Suppressor macrophage (primary cell): ENCODE data around the gene LSS.
"Not testable (repeated sequence)": the region's sequence is repeated elsewhere in the genome, so short reads cannot be mapped to it uniquely, and the experiment has no call there.

ENCODE experiments used
- DNase-seq, 4 experiments: peaks; one replicate each; pipeline ENCODE4 v3.0.0-alpha.2; 2020 to 2022

LSS gene

GRCh38 chr21:46185716-46186115 is 42.9 kb downstream of the LSS start:
- no peak for DNase-seq

DNA sequence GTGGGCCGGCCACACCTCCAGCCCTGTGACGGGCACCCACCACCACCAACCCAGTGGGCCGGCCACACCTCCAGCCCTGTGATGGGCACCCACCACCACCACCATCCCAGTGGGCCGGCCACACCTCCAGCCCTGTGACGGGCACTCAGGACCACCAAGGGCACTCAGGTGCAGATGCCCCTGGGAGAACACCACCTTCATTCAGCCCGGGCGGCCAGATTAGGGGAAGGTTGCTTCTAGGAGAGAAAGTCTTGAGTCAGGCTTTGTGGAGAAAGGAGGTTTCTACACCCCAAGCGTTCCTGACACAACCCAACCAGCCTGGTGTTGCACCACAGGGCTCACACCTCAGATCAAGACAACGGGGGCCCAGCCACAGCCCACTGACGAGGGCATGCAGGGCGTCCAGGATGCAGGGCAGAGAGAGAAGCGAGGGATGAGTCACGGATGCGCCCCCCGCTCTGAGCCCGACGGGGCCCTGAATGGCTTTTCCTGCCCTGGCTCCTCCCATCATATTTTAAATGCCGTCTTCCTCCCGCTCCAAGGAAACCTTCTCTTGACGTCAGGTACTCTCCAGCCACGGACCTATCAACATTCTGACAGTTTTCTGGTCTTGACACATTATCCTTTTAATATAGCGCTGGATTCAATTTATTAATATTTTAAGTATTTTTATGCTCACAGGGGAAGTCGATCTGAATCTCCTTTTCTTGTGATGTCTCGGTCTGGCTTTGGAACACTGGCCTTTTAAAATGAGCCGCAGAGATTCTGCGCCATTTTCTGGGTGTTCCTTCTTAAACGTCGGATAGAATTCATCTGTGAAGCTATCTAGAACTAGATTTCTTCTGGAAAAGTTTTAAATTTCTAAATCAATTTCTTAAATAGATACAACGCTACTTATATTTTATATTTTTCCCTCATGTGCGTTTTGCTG is 43.7 kb downstream of the LSS start:
- DNase-seq, result peak; percentile 53 to 76 (median 71)

- DNase-seq, result peak; percentile 41 to 70 (median 63)
Observed at GRCh38 chr21:46183910-46184624, 44.5 kb downstream of the LSS start, which contains the start of gene SPATC1L. Gene SPATC1L, minus strand, starts transcription at chr21:46184459. Its CDS starts 1,643 bp downstream, at chr21:46182816.

DNA sequence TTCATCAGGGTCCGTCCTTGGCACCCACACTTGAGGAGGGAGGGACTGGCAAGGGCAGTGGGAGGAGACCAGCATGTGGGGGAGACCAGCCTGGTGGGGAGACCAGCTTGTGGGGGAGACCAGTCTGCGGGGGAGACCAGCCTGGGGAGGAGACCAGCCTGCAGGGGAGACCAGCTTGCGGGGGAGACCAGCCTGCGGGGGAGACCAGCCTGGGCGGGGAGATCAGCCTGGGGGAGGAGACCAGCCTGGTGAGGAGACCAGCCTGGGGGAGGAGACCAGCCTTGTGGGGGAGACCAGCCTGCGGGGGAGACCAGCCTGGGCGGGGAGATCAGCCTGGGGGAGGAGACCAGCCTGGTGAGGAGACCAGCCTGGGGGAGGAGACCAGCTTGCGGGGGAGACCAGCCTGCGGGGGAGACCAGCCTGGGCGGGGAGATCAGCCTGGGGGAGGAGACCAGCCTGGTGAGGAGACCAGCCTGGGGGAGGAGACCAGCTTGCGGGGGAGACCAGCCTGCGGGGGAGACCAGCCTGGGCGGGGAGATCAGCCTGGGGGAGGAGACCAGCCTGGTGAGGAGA is 45.2 kb downstream of the LSS start:
- not testable (repeated sequence) for DNase-seq

GRCh38 chr21:46182548-46183336 is 45.8 kb downstream of the LSS start:
- DNase-seq, result no peak

GRCh38 chr21:46181953-46182547 is 46.5 kb downstream of the LSS start:
- DNase-seq, result no peak

DNA sequence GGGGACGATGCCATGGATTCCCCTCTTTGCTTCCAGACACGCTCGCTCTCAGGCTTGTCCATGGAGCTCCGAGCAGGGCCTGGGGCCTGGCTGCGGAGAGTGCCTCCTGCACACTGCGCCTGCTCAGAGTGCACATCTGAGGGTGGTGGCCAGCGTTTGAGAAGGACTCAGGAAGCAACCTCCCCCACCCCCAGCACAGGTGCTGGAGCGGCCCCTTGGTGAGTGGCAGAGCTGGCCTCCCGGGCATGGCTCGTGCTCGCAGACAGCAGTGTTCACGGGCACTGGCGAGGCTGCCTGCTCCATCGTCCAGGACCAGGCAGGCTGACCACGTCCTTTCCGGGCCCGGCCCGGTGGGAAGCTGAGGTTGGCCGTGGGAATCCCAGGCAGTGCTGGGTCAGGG is 47.1 kb downstream of the LSS start:
- DNase-seq, result no peak

GRCh38 chr21:46180778-46181391 is 47.7 kb downstream of the LSS start:
- DNase-seq, result no peak

GRCh38 chr21:46180079-46180722 is 48.4 kb downstream of the LSS start:
- peak in 2 of 4 experiments; percentile 18 to 31 for DNase-seq

- DNase-seq, result no peak
Observed at GRCh38 chr21:46179708-46180078, 48.9 kb downstream of the LSS start.

DNA sequence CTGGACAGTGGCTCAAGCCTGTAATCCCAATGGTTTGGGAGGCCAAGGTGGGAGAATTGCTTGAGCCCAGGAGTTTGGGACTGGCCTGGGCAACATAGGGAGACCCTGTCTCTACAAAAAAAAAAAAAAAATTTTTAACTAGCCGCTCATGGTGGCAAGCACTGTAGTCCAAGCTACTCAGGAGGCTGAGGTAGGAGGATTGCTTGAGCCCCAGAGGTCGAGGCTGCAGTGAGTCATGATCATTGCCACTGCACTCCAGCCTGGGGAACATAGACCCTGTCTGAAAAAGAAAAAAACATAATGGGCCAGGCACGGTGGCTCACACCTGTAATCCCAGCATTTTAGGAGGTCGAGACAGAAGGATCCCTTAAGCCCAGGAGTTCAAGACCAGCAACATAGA is 49.6 kb downstream of the LSS start:
- DNase-seq, result no peak

DNA sequence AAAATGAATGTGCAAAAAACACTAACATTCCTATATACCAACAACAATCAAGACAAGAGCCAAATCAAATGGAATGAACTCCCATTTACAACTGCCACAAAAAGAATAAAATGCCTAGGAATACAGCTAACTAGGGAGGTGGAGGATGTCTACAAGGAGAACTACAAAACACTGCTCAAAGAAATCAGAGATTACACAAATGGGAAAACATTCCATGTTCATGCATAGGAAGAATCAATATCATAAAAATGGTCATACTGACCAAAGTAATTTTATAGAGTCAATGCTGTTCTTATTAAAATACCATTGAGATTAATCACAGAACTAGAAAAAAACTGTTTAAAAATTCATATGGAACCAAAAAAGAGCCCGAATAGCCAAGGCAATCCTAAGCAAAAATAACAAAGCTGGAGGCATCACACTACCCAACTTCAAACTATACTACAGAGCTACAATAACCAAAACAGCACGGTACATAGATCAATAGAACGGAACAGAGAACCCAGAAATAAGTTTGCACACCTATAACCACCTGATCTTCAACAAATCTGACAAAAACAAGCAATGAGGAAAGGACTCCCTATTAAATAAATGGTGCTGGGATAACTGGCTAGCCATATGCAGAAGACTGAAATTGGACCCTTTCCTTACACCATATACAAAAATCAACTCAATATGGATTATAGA is 52.0 kb downstream of the LSS start:
- DNase-seq, result not testable (repeated sequence)

DNA sequence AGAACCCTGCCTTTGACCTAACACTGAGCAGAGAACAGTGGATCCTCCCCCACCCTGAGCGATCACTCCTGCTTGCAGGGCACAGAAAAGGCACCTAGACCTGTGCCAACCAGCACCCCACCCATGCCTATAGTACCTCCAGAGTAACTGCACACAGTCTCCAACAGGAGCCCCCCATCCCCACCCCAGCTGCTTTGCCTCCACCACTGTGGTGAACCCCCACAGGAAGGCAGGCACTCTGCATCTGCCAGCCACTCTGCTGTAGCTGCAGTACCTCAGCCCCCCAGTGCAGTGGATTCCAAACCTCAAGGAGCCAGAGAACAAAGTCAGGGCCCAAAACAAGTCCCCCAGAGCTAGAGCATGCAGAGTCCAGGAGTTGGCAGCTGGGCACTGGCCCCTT is 55.0 kb downstream of the LSS start:
- no peak for DNase-seq

DNA sequence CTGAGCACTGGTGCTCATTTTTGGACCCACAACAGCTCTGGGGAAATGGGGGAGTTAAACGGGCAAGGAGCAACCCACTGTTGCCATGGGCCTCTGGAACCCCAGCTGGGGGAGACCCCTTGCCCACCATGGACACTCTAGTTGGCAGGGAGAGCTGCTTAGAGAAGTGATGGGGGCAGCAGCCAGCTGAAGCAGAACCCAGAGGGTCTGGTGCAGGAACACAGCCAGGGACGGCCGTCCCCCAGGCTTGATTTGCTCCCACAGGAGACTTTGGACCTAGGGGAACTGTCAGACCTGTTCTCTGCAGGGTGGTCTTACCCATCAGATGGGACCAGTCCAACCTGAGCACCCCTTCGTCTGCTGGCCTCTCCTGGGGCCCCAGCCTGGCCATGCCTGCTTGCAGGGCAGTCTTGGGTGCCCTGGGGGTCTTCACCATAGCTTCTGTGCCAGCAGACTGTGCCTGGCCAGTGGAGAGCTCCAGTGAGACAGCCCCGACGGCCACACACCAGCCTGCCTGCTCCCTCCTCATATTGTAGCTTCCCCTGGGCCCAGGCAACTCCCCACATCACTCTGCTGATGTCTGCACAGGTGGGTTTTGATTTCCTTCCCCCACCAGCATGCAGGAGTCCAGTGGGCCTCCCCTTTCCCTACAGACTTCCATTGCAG is 55.6 kb downstream of the LSS start:
- DNase-seq, result no peak

GRCh38 chr21:46171996-46172862 is 56.3 kb downstream of the LSS start:
- DNase-seq, result no peak

GRCh38 chr21:46171585-46171984 is 57.0 kb downstream of the LSS start:
- no peak for DNase-seq

DNA sequence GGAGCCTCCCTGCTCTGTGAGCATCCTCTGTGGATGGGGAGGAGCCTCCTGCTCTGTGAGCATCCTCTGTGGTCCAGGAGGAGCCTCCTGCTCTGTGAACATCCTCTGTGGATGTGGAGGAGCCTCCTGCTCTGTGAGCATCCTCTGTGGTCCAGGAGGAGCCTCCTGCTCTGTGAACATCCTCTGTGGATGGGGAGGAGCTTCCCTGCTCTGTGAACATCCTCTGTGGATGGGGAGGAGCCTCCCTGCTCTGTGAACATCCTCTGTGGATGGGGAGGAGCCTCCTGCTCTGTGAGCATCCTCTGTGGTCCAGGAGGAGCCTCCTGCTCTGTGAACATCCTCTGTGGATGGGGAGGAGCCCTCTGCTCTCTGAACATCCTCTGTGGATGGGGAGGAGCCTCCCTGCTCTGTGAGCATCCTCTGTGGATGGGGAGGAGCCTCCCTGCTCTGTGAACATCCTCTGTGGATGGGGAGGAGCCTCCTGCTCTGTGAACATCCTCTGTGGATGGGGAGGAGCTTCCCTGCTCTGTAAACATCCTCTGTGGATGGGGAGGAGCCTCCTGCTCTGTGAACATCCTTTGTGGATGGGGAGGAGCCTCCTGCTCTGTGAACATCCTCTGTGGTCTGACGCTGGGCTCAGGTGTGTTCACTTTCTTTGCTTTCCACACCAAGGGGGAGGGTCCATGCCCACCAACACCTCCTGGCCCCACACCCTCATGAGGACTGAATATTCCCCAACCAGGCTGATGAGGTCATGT is 58.0 kb downstream of the LSS start:
- DNase-seq, result not testable (repeated sequence)
